ENCODE data around the gene KRT7.

Gene KRT7

DNA sequence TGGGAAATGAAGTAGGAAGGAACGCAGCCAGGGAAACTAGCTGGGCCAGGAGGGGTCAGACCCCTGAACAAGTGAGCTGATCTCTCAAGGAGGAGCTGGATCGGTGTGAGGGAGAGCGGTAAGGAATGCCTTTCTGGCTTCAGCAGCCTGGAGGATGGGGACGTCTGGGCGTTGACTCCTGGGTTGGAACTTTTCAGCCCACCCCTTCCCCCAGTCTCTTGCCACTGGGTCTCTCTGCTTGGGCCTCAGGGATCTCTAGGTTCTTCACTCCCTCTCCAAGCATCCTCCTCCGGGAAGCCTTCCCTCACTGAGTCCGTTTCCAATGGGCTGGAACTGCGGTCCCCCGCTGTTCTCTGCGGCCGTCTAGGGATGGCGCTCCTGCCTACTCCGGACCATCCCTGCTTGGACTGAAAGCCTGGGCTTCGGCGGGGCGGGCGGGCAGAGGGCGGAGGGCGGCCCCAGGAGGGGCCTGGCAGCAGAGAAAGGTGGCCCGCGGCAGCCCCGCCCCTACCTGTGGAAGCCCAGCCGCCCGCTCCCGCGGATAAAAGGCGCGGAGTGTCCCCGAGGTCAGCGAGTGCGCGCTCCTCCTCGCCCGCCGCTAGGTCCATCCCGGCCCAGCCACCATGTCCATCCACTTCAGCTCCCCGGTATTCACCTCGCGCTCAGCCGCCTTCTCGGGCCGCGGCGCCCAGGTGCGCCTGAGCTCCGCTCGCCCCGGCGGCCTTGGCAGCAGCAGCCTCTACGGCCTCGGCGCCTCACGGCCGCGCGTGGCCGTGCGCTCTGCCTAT lies at the start of gene KRT7:
Gene KRT7 (plus strand): TSS at position 570 of the 788 bp plus-strand sequence. CDS start 54 bp downstream, at position 624.
- DNase-seq: no peak

DNA sequence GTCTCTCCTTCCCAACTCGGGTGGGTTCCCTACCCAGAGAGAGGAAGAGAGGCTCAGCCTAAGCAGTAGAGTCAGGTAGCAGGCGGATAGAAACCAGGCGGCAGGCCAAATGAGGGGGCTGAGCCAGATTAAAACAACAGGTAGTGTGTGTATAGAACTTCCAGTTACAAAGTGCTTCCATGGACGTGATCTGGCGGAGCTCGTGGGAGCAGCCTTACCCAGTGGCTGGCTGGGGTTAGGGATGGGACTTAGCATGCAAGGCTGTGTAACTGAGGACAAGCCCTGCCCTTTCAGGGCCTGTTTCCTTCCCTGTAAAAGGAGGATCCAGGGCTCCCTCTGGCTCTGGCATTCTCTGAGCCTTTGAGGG lies 49.5 kb upstream of the KRT7 start:
- DNase-seq: no peak

DNA sequence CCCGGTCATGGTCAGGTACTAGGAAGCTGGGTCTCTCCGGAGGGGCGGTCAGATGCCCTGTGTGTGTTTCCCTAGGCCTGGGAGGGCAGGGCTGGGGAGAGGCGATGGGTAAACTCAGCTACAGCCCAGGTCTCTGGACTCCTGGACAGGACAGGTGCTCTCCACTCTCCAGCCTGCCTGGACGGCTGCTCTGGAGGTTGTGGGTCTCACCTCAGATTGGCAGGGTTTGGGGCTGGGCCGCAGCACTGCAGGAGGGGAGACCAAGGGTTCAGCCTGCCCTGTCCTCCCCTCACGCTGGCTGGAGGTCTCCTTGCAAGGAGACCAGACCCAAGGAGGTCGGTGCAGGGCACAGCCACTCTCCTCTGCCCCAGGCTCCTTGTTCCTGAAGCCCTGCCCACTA lies 49.1 kb upstream of the KRT7 start:
- DNase-seq: no peak

DNA sequence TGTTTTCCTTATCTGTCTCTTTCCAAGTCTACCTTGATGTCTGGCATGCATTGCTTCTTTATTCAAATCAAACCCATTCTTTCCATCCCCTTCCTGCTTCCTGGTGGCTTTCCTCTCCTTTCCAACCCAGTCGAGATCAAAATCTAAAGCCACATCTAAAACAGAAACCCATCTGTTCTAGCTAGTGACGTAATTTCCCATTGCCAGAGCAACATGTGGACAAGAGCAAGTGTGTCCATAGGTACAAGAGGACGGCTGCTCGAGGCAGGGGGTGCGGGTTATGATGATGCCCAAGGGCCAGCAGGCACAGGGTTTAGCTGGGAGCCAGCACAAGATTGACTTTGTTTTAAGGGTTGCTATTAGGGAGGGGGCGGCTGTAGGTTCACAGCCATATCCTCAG lies 48.2 kb upstream of the KRT7 start:
- DNase-seq: peak; percentile 18 to 59

DNA sequence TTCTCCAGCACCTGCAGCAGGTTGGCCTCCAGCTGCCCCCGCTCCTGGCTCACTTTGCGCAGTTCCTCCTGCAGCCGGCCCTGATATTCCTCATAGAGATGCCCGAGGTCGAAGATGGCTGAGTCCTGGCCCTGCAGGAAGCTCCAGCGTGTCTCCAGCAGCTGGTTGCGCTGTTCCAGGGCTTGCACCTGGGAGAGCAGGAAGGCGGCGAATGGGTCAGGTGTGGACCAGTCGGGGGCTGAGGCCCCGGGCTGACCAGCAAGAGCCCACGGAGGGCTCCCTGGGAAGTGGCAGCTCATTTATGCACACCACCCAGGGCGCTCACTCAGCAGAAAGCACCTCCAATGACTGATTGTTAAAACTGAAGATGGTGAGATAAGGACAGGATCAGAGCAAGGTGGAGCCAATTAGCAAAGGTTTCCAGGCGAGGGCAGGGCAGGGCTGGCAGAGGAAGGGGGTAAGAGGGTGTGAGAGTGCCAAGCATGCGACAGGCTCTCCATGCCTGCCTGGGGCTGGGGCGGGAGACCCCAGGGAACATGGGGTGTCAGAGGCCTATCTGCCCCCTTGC lies 47.6 kb upstream of the KRT7 start:
- no peak for DNase-seq

DNA sequence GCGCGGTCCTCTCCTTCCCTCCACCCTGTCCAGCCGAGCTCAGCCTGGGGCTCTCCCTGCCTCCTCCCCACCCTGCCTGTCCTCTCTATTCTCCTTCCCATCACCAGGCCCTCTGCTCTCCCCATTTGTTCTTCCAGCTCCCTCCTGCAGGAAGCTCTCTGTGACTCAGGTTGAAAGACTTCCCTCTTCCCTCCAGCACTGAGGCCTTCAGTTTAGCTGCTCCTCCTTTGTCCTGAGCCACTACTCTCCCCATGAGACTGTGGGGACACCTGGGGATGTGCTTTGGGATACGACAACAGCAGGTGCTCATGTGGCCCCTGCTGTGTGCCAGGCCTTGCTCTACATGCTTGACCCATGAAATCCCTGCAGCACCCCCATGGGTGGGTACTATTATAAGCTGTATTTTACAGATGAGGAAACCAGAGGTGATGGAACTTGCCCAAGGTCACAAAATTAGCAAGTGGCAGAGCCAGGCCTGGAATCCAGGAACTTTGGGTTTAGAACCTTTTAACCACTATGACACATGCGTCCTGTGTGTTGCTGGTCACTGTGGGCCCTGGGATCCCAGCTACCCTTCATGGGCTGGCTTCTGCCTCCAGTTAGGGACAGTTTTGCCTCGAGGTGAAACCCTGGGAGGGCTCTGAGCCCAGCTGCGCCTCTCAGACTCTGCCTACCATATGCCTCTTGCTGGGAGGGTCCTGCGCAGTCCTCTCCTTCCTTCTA lies 46.8 kb upstream of the KRT7 start:
- DNase-seq: no peak

DNA sequence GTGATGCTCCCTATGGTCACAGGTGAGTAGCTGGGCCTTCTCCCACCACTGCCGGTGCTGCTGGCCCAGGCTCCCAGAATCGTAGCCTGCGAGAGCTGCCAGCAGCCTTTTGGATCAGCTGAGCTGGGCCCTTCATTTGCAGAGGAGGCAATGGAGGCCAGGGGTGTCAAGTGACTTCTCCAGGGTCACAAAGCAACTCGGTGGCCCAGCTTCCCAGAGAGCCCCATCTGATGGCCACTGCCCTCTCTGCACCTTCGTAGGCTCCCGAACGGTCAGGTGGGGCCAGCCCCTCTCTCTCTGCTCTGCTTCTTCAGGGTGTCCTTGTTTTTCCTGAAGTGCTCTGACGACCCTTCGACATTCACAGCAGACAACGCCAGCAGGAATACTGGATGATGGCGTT lies 45.8 kb upstream of the KRT7 start:
- DNase-seq: no peak

DNA sequence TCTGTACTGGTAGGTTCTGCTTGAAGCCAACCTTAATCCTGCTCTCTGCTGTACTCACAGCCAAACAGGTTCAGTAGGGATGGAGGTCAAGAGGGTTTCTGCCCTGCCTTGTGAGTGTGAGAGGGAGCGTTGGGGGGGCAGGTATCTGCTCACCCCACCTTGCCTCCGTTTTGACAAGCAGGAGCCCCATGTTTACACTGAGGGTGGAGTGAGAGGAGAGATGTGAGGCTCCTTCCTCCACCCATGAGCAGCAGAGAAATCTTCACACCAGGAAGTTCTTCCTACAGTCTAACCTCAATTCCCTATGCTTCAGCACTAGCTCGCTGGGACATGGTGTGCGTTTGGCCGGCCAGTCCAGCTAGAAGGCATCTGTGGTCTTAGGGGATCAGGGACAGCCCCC lies 45.4 kb upstream of the KRT7 start:
- no peak for DNase-seq

DNA sequence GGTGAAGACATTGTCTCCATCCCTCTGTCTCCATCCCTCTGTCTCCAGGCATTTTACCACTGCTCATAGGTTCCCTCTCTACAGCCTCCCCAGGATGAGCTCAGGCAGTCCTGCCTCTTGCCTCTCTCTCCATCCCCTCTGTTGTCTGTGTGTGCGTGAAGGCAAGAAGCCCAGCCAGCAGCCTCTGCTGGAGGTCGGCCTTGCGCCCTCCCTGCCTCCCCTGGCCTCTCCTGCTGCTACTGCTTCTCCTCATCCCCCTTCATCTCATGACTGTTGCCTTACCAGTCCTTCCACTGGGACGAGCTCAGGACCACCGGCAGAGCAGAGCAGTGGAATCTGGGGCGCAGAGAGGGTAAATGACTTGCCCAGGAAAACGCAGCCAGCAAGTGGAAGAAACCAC lies 44.4 kb upstream of the KRT7 start:
- no peak for DNase-seq

DNA sequence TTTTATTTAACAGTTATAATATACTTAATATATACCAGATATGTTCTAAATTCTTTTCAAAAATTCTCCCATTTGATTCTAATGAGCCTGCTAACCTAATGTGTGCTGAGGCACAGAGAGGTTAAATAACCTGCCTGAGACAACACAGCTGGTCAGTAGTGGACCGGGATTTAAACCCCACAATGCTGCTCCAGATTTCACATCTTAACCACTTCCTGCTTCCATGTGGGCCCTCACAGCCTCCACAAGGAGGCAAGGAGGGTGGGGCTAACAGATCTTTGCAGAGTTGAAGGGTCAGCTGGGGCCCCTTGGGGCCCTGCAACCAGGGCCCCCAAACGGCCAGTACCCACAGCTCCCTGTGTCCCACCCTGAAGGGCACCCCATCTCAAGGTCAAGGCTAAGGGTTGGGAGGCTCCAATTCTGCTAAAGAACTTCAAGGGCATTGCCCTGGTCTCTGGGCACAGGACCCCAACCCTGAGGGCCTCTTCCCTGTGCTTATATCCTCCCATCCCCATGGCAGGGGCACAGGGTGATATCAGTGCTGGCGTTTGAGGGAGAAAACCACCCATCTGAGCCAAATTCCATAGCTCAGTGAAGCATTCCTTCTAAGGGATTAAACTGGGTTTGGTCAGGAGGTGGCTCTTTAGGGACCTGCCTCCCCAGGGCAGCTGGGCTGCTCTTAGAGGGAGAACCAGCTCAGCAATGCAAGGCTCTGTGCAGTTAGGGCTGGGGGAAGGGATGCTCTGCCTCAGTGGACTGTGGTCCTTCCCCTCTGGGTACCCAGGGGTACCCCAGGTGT lies 43.5 kb upstream of the KRT7 start:
- DNase-seq: no peak

DNA sequence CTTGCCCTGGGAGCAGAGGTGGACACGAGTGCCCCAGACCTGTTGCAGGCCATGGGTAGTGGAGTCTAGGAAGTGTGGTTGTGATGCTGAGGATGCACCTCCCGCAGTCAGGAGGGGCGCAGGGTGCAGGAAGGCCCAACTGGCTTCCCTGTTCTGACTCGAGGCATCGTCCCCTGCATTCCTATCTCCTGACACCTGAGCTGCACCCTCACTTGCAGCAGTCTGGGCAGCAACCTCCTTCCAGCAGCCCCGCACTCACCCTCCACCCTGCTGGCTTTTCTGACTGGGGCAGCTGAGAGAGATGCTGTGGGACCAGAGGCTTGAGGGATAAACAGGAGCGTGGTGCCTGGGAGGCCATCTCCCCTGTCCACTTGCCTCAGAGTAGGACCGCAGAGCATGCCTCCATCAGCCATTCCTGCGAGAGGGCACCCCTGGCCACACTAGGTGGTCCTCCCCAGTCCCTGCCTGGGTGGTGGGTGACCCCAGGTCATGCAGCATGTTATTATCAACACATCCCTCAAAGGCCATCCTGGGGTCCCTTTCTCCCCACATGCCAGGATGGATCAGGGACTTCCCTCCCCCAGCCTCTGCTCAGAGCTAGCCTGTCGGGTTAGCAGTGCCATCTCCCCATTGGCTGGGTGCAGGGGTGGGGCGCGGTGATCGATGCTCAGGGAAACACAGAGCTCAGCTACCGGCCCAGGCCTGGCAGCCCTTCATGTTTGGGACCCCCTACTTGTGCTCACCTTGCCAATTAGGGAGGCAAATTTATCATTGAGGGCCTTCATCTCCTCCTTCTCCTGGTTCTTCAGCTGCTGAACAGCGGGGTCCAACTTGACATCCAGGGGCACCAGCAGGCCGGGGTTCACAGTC lies 41.9 kb upstream of the KRT7 start:
- no peak for DNase-seq

DNA sequence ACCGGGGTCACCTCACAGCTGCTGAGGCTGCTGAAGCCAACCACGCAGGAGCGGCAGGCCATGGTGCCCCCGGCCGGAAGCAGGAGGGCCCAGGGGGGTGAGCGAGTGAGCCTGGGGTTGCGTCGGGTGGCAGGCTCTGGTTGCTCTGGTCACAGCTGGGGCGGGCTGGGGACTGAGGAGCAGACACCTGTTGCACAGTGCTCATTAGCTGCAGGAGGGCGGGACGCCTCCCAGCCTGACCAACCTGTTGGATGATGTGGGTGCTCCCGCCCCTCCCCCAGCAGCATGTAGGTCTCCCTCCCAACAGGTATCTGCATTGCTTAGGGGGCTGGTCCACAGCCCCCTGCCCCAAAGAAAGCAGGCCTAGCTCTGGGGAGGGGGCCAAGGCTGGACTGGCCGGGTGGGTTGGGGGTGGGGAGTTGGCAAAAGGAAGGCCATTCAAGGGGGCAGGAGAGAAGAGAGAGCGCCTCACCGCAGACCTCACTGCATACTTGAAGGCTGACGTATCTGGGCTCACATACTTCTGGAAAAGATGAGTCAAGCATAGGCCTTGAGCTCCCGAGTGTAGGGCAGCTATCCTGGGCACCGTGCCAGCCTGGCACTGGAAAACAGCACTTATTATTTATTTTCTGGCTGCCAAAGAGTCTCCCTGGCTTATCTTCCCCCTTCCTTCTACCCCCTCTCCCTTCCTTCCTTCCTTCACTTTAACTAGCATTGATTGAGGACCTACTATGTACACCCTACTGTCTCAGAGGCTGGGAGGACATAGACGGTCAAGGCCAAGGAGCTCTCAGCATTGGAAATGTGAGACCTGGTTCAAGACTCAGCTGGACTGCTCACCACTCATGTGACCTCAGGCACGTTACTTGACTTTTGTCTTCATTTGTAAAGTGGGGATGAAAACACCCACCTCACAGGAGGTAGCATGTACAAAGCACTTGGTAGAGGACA lies 40.9 kb upstream of the KRT7 start, which contains the start of gene KRT80:
Gene KRT80 (minus strand): TSS at position 174 of the 951 bp plus-strand sequence. CDS start 112 bp downstream, at position 62.
- DNase-seq: peak in 1 of 2 experiments; percentile 13

DNA sequence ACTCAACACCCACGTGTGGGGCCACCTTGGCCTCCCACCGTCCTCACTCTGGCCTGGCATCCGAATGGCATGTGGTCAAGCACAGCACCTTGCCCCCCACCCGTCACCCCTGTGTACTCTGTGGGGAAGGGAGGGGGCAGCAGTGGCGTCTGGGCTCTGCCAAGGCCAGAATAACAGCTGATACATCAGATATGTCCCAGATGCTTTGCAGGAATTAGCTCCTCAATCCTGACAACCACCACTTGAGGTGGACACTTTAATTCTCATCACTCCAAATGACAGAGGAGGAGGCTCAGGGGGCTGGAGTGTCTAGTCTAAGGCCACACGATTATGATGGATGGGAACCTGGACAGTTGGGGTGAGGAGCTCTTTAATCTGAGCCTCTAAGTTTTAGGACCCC lies 39.5 kb upstream of the KRT7 start:
- peak; percentile 52 to 76 for DNase-seq

DNA sequence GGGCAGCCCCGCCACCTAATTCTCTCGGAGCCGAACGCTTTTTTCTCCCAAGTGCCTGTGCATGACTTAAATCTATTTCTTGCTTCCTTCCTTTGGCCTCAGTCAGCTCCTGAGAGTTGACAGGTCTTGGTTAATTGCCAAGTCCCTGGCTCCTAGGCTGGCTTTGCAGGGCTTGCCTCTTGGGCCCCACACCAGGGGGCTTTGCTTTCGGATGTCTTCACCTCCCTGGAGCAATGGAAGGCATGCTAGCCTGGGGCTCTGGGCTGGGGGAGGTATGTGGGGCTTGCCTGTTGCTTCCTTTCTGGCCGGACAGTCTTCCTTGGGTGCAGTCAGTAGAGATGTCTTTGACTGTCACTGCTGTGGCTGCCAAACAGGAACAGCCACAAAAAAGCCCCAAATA lies 39.1 kb upstream of the KRT7 start:
- peak in 1 of 2 experiments; percentile 39 for DNase-seq

DNA sequence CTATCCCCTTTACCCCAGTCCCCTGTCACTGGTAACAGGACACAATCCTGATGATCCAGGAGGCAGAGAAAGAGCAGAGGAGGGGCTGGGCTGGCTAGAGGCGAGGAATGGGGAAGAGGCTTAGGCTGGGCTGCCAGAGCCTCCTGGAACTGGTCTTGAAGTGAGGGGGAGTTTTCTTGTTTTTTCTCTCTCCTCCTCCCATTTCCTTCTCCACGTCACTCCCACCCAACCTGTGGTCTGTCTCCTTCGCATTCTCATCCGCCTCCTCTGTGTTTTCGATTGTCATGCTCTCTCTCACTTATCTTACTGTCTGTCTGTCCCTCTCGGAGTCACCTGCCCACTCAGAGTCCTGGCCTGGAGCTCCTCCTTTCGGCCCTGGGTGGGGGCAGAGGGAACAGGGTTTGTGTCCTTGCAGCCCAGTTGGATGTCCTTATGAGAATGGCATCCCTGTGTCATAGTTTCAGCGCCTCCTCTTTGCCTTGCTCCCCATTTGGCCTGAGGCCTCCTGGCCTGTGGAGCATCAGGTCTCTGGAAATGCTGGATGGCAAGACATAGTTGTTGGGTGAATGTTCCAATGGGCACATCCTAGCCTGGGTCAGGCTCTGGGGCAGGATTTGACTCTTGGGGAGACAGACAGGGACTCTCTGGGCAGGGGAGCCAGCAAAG lies 37.8 kb upstream of the KRT7 start:
- DNase-seq: no peak

DNA sequence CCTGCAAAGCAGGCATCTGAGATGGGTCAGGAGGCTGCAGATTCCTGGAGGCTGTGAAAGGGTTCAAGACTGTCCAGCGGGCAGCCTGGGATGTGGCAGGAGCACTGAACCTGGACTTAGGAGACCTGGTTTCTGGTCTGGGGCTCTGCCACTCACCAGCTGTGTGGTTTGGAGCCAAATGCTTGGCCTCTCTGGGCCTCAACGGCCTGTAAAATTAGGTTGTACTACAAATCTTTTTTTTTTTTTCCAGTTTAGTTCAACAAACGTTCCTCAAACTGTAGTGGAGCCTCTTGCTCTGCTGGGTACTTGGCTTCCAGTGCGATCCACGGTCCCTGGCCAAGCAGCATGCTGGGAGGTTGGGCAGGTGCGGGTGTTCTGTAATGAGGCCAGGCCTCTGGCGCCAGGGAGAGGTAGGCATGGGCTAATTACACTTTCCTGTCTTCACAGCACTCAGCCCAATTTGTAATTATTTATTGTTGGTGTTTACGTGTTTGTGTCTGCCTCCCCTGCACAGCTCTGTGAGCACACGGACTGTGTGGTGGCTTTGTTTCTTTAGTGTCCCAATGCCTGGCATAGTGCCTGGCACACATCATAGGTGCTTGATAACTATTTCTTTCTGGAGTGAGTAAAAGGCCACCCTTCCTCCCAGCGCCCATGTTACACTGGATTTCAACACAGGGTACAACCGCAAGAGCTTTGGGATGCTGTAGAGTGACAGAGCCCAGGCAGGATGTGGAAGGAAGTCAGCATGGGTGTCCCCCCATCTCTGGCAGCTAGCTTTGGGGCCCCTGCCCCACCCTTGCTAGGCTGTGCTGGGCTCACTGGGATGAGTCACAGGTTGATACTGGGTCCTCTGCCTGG lies 35.4 kb upstream of the KRT7 start:
- no peak for DNase-seq

DNA sequence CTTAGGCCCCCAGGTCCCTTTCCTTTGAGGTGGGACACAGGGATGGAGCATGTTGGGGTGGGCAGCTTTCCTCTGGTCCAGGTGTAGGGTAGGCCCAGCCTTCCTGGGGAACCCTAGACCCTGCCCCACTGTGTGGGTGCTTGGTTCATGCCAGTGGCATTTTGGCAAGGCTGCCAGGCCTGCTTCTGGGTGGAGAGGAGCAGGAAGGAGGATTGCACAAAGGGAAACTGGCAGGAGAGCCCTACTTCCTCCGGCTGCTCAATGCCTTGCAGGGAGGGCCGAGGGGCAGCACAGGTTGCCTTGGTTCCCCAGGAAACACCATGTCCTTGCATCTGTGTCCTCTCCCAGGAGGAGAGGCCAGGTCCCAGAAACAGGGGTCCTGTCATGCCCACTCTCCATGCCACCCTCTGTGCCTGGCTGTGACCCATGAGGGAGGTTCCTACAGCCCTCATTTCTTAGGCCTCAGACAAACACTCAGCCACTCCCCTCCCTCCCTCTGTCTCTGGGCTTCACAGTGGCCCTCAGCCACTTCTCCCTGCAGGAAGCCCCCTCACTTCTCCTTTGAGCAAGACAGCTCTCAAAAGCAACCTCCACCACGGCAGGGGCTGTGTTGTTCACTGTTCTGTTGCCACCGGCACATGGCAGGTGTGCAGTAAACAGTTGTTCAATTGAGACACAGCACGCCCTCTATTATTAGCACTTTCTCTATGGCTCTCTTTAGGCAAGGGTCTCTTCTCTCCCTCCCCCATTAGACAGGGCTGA lies 34.4 kb upstream of the KRT7 start:
- DNase-seq: no peak

DNA sequence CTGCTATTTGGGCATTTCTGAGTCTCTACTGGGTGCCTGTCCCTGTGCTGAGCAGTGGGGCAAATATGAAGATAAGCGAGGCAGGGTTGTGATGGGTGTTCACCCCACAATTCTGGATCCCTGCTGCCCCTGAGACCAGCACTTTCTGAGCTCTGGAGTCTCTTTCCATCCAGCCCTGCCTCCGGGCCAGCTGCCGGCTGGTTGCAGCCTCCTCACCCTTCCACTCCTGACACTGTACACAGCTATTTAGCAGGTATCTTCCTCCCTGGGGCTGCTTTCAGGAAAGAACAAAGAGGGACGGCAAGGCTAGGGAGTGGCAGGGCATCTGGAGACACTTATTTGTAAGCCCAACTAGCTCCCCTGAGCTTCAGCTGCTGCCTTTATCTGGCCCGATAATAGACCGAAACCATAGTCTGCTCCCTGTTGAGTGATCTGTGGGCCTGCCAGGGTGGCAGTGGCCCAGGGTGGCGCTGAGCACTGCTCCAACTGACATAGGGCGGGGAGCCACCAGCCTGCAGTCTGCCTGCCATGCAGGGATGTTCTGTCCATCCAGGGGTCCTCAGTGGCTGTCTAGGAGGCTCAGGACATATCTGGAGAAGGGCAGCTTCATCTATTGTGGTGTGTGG lies 33.6 kb upstream of the KRT7 start:
- no peak for DNase-seq

Measured in NCI-H524 (cell line).